HepG2 (cell line): ENCODE results near the gene PEPD. TPM values are rescaled to one million over a fixed set of nuclear protein-coding genes. Genes with fewer than 3 reads are reported as not detected.

Experiments used
- ATAC-seq: fragments of 200-7000 bp; cut with Tn5 transposase; 3 replicates; pipeline ENCODE4 v1.9.1; 2020; ENCODE audit warnings: mild to moderate bottlenecking, moderate library complexity
- BruUV-seq: library from RNA; stranded (reverse); fragments of 400-500 nt; replicated peaks from 2 replicates; lab custom pipeline; 2021; lab: Mats Ljungman, UMichigan
- CTCF ChIA-PET: fragments of 300-600 bp; formaldehyde crosslinking; extraction: SDS; loops from one replicate; lab custom pipeline; 2021; ENCODE audit warnings: low total read pairs, inconsistent platforms, low intra/inter-chr PET ratio; lab: Yijun Ruan, JAX
- POLR2A ChIA-PET: fragments of 350-600 bp; sonication (Branson Sonifier 250); formaldehyde crosslinking; loops from one replicate; lab custom pipeline; 2020; ENCODE audit warnings: antibody characterized with exemption, inconsistent platforms; lab: Yijun Ruan, JAX
- DNase-seq: peaks from one replicate; pipeline ENCODE4 v3.0.0-alpha.2; 2015; ENCODE audit warnings: low spot score
- FAIRE-seq: peaks from 3 replicates; lab custom pipeline; 2011; peaks lifted over from hg19 to GRCh38; lab: Jason Lieb, UNC
- H2AFZ ChIP-seq: one replicate; pipeline ENCODE4 v1.6.1; 2011; ENCODE audit warnings: low read length, inconsistent platforms
- H3K27ac ChIP-seq: fragments of 300-600 bp; 3 replicates; pipeline ENCODE4 v1.8.0; 2011; ENCODE audit warnings: mixed run types, mild to moderate bottlenecking, mixed read lengths, low read length, inconsistent platforms; ENCODE audit not compliant: insufficient read depth; ENCODE audit errors: extremely low read length
- H3K27me3 ChIP-seq, 2 experiments: fragments of 200-600 bp in 1 of 2; 2 replicates in 1 of 2; 3 replicates in 1 of 2; pipeline versions ENCODE4 v1.6.0 to v1.8.0; 2011; ENCODE audit warnings: low read length in 2 of 2, mild to moderate bottlenecking in 2 of 2, moderate library complexity in 2 of 2, inconsistent platforms in 1 of 2; ENCODE audit not compliant: insufficient read depth in 2 of 2, control insufficient read depth in 1 of 2
- H3K36me3 ChIP-seq, 2 experiments: fragments of 200-600 bp in 1 of 2; replicated peaks in 1 of 2; 2 replicates in 1 of 2; 3 replicates in 1 of 2; pipeline versions ENCODE4 v1.5.1 to v1.8.0; 2011; ENCODE audit warnings: low read length in 2 of 2, inconsistent platforms in 1 of 2; ENCODE audit not compliant: insufficient read depth in 2 of 2, control insufficient read depth in 1 of 2
- H3K4me1 ChIP-seq: 2 replicates; pipeline ENCODE4 v1.5.1; 2012; ENCODE audit warnings: low read length, inconsistent platforms; ENCODE audit not compliant: insufficient read depth
- H3K4me2 ChIP-seq: 2 replicates; pipeline ENCODE4 v1.6.0; 2011; ENCODE audit warnings: low read depth, low read length, inconsistent platforms
- H3K4me3 ChIP-seq, 3 experiments: fragments of 200-600 bp in 1 of 3; sonication (generic), shearing (Covaris generic) in 1 of 3; replicated peaks in 1 of 3; 2 replicates each; pipeline ENCODE4 v1.5.1; 2011 to 2016; ENCODE audit warnings: low read length in 3 of 3, inconsistent platforms in 2 of 3, low read depth in 2 of 3, mild to moderate bottlenecking in 2 of 3, control low read depth in 1 of 3, mixed read lengths in 1 of 3; ENCODE audit not compliant: insufficient read depth in 1 of 3
- H3K79me2 ChIP-seq: one replicate; pipeline ENCODE4 v1.6.1; 2011; ENCODE audit warnings: low read length, inconsistent platforms; ENCODE audit not compliant: insufficient read depth
- H3K9ac ChIP-seq: 2 replicates; pipeline ENCODE4 v1.6.0; 2011; ENCODE audit warnings: mild to moderate bottlenecking, low read depth, low read length, inconsistent platforms; ENCODE audit not compliant: insufficient read depth
- H3K9me3 ChIP-seq: 2 replicates; pipeline ENCODE4 v1.5.1; 2012; ENCODE audit warnings: mild to moderate bottlenecking, low read length
- H4K20me1 ChIP-seq: 2 replicates; pipeline ENCODE4 v1.6.0; 2011; ENCODE audit warnings: inconsistent platforms, mild to moderate bottlenecking, low read length, moderate library complexity; ENCODE audit not compliant: insufficient read depth
- ARNTL ChIP-seq: sonication (generic); formaldehyde crosslinking; IDR thresholded peaks from 2 replicates; pipeline ENCODE4 v1.4.0; 2020; ENCODE audit warnings: mild to moderate bottlenecking, missing genetic modification reagents
- ELF3 ChIP-seq: IDR thresholded peaks from 2 replicates; pipeline ENCODE4 v1.6.1; 2016; ENCODE audit warnings: missing genetic modification reagents, missing compliant biosample characterization
- FOSL1 ChIP-seq: sonication (generic); formaldehyde crosslinking; IDR thresholded peaks from 2 replicates; pipeline ENCODE4 v1.9.0; 2021; ENCODE audit warnings: missing genetic modification reagents, borderline replicate concordance
- MLLT10 ChIP-seq: sonication (generic); formaldehyde crosslinking; IDR thresholded peaks from 2 replicates; pipeline ENCODE4 v1.4.0; 2020; ENCODE audit warnings: missing genetic modification reagents
- NFE2L1 ChIP-seq: sonication (generic); formaldehyde crosslinking; IDR thresholded peaks from 2 replicates; pipeline ENCODE4 v1.4.0; 2020; ENCODE audit warnings: missing genetic modification reagents, mild to moderate bottlenecking, borderline replicate concordance
- PHB2 ChIP-seq: fragments of 450-650 bp; IDR thresholded peaks from 2 replicates; pipeline ENCODE4 v1.6.1; 2018; ENCODE audit not compliant: partially characterized antibody
- RFX1 ChIP-seq: fragments of 450-650 bp; IDR thresholded peaks from 2 replicates; pipeline ENCODE4 v1.6.1; 2017
- SETDB1 ChIP-seq: sonication (generic); formaldehyde crosslinking; IDR thresholded peaks from 2 replicates; pipeline ENCODE4 v1.5.1; 2020; ENCODE audit warnings: missing genetic modification reagents, mild to moderate bottlenecking, borderline replicate concordance
- SMAD9 ChIP-seq: sonication (generic); formaldehyde crosslinking; IDR thresholded peaks from 2 replicates; pipeline ENCODE4 v1.5.1; 2020; ENCODE audit warnings: mild to moderate bottlenecking, missing genetic modification reagents
- XRCC5 ChIP-seq: fragments of 200-400 bp; formaldehyde crosslinking; optimal IDR thresholded peaks from 2 replicates; pipeline ENCODE3; 2017; ENCODE audit warnings: mild to moderate bottlenecking, low read length
- ZBTB4 ChIP-seq: sonication (generic); formaldehyde crosslinking; IDR thresholded peaks from 2 replicates; pipeline ENCODE4 v1.4.0; 2020; ENCODE audit warnings: missing genetic modification reagents, mild to moderate bottlenecking, borderline replicate concordance
- ZGPAT ChIP-seq: IDR thresholded peaks from 2 replicates; pipeline ENCODE4 v1.6.1; 2016; ENCODE audit warnings: mild to moderate bottlenecking
- ZNF326 ChIP-seq: sonication (generic); formaldehyde crosslinking; IDR thresholded peaks from 2 replicates; pipeline ENCODE4 v1.4.0; 2020; ENCODE audit warnings: missing genetic modification reagents, borderline replicate concordance
- ZNF546 ChIP-seq: sonication (generic); formaldehyde crosslinking; conservative IDR thresholded peaks from 2 replicates; pipeline ENCODE4 v1.8.1; 2023; ENCODE audit warnings: mild to moderate bottlenecking, missing genetic modification reagents
- ZNF562 ChIP-seq: sonication (generic); formaldehyde crosslinking; IDR thresholded peaks from 2 replicates; pipeline ENCODE4 v1.8.0; 2022; ENCODE audit warnings: missing genetic modification reagents, borderline replicate concordance
- ZNF670 ChIP-seq: sonication (generic); formaldehyde crosslinking; IDR thresholded peaks from 2 replicates; pipeline ENCODE4 v1.8.0; 2022; ENCODE audit warnings: mild to moderate bottlenecking, missing genetic modification reagents, borderline replicate concordance
- ZNF703 ChIP-seq: sonication (generic); formaldehyde crosslinking; IDR thresholded peaks from 2 replicates; pipeline ENCODE4 v1.5.1; 2020; ENCODE audit warnings: missing genetic modification reagents, mild to moderate bottlenecking, moderate library complexity, borderline replicate concordance
- WGBS: methylation state at CpG from one replicate; pipeline ENCODE4 v1.1.6; 2017; ENCODE audit warnings: low lambda C conversion rate; 5-methylcytosine and 5-hydroxymethylcytosine counted together
- in situ Hi-C: cut with HindIII; loops from 2 replicates; pipeline ENCODE4 v1.10.0; 2017; ENCODE audit warnings: low pct_unique_long_range_greater_than_20kb; ENCODE audit not compliant: extremely low pct_ligation_motif_present
- intact Hi-C: fragments of 100-400 bp; cut with micrococcal nuclease; formaldehyde crosslinking; loops from one replicate; pipeline ENCODE4 v1.10.0; 2022; ENCODE audit not compliant: unreplicated experiment
- polyA plus RNA-seq, 8 experiments: library from polyadenylated mRNA; depleted of rRNA in 3 of 8; stranded (reverse) in 7 of 8; unstranded in 1 of 8; fragments of >200 nt; fragmentation: Illumina TruSeq in 4 of 8; extraction: Trizol in 4 of 8; gene quantifications; 2 replicates each; pipeline versions ENCODE4 v1.2.1 to v1.2.3, GENCODE V29; 2011 to 2016; ENCODE audit warnings: low read depth in 4 of 8, missing spikeins in 1 of 8, mixed read lengths in 1 of 8; ENCODE audit not compliant: insufficient read depth in 1 of 8
- total RNA-seq, 5 experiments: library from RNA; depleted of rRNA; stranded (reverse); fragments of >200 nt; fragmentation: Illumina TruSeq; extraction: Trizol; gene quantifications; 2 replicates each; pipeline ENCODE4 v1.2.3, GENCODE V29; 2016; ENCODE audit warnings: low read depth in 1 of 5

Gene PEPD
- total and polyA plus RNA-seq, 2 of the 13 experiments (the other 11 are each of a cell fraction or from before 2014, with no cell fraction given) = 60.7 to 75.1 TPM

DNA sequence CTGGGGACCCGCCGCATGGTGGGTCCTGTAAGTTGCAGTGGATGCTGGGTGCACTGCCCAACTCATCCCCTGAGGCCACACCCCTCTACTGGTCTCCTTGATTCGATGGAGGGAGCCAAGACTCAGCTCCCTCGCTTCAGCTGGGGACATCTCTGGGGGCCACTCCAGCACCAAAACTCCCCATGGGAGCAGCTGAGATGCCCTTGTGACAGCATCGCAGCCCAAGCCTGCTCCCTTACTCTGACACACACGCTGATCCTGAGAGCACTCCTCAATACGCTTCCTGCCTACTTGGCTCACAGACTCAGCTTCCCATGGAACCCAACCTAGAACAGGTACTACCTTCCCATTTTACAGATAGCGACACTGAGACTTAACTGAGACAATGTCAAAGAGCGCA lies 56.2 kb downstream of the PEPD start:
- in situ Hi-C loops (no loop called here), intact Hi-C loops (no loop called here)
- no peak for FAIRE-seq
- POLR2A ChIA-PET = no interaction called here
- TF ChIP-seq RFX1 = no peak
- TF ChIP-seq SETDB1 (CRISPR knock-in tag) = no peak
- TF ChIP-seq FOSL1 (CRISPR knock-in tag) = no peak
- TF ChIP-seq MLLT10 (CRISPR knock-in tag) = no peak
- no peak for TF ChIP-seq NFE2L1 (CRISPR knock-in tag)
- TF ChIP-seq PHB2 = no peak
- TF ChIP-seq ZNF670 (CRISPR knock-in tag) = no peak
- no peak for TF ChIP-seq ZNF703 (CRISPR knock-in tag)
- no peak for TF ChIP-seq ZNF326 (CRISPR knock-in tag)
- no peak for TF ChIP-seq ZGPAT
- no peak for TF ChIP-seq XRCC5
- no peak for TF ChIP-seq ZNF546 (CRISPR knock-in tag)
- TF ChIP-seq ZNF562 = no peak
- no peak for TF ChIP-seq ELF3 (CRISPR knock-in tag)
- no peak for TF ChIP-seq SMAD9 (CRISPR knock-in tag)
- TF ChIP-seq ARNTL = no peak
- no peak for TF ChIP-seq ZBTB4 (CRISPR knock-in tag)
- BruUV-seq = no TSS peak
- Histone ChIP-seq H3K27me3 (no peaks in the 10 kb centered on the region), H3K36me3 (peaks cover 4 to 12% of the 10 kb centered on the region in 2 experiments; a peak in 4 of 5 replicates), H3K9me3 (no peaks in the 10 kb centered on the region), H3K4me2 (no peak overlapping the region), H3K27ac (no peak overlapping the region), H3K4me1 (no peaks in the 10 kb centered on the region), H3K9ac (no peak overlapping the region), H4K20me1 (no peaks in the 10 kb centered on the region), H2AFZ (no peak overlapping the region), H3K79me2 (no peaks in the 10 kb centered on the region), H3K4me3 (no peak overlapping the region)
- DNase-seq = no peak
- WGBS = 100% methylated on average over 7 of the region's 9 CpGs
- CTCF ChIA-PET = no interaction called here
- ATAC-seq = no peak
